ENCODE measurements around the gene SRBD1. TPM values are rescaled to one million over a fixed set of nuclear protein-coding genes. Genes with fewer than 3 reads are reported as not detected.

Gene SRBD1
- total RNA-seq, 1 donor from 2014 or later, result 7.7 TPM

GRCh38 chr2:45640576-45640975, 29.5 kb upstream of the SRBD1 start:
- intact Hi-C loops (cut with DNase I), result no loop called here
- DNase-seq (ENCODE audit: missing footprints), result no peak
- ATAC-seq, result no peak

- intact Hi-C loops (cut with DNase I), result no loop called here
- ATAC-seq, result no peak
These were observed 26.4 kb upstream of the SRBD1 start for GRCh38 chr2:45637440-45637839.

GRCh38 chr2:45636008-45636407, 24.9 kb upstream of the SRBD1 start:
- intact Hi-C loops (cut with DNase I), result no loop called here
- ATAC-seq (no peak), DNase-seq (ENCODE audit: missing footprints) (no peak)

More at GRCh38 chr2:45637440-45637839, 26.4 kb upstream of the SRBD1 start:
- DNase-seq (ENCODE audit: missing footprints), result no peak

DNA sequence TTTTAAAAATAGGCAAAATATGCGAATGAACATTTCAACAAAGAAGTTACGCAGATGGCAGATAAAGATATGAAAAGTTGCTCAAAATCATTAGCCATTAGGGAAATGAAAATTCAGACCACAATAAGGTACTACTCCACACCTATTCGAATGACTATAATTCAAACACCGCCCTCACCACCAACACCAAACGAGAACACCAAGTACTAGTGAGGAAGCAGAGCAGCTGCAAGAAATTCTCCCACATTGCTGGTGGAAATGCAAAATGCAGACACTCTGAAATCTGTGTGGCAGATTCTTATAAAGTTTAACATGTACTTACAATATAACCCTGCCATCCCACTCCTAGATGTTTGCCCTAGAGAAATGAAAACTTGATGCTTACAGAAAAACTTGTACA, 23.2 kb upstream of the SRBD1 start:
- DNase-seq (ENCODE audit: missing footprints), result no peak
- no peak for ATAC-seq
- intact Hi-C loops (cut with DNase I), result no loop called here

GRCh38 chr2:45631955-45632354, 20.9 kb upstream of the SRBD1 start:
- intact Hi-C loops (cut with DNase I), result no loop called here
- DNase-seq (ENCODE audit: missing footprints) (no peak), ATAC-seq (no peak)

GRCh38 chr2:45631319-45631718, 20.3 kb upstream of the SRBD1 start:
- DNase-seq (ENCODE audit: missing footprints) (no peak), ATAC-seq (no peak)
- intact Hi-C loops (cut with DNase I), result no loop called here

DNA sequence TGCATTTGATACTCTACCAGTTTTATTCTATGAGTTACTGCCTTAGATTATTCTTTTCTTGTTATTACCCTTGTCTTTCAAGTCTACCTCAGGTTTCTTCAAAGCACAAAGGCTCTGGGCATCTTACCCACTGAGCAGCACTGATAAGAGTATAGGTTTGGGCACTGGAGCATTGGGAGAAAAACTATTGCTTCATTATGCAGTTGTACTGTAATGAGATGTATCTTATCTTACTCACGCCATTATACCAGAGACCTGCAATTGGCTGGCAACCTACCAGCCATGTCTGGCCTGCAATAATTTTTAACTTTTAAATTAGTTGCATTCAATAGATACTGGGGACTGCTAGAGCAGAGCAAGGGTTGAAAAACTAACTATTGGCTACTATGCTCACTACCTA, 18.9 kb upstream of the SRBD1 start:
- DNase-seq (ENCODE audit: missing footprints), result no peak
- ATAC-seq, result no peak
- intact Hi-C loops (cut with DNase I), result no loop called here

GRCh38 chr2:45627911-45628310, 16.8 kb upstream of the SRBD1 start:
- no peak for ATAC-seq
- intact Hi-C loops (cut with DNase I), result no loop called here
- no peak for DNase-seq (ENCODE audit: missing footprints)

DNA sequence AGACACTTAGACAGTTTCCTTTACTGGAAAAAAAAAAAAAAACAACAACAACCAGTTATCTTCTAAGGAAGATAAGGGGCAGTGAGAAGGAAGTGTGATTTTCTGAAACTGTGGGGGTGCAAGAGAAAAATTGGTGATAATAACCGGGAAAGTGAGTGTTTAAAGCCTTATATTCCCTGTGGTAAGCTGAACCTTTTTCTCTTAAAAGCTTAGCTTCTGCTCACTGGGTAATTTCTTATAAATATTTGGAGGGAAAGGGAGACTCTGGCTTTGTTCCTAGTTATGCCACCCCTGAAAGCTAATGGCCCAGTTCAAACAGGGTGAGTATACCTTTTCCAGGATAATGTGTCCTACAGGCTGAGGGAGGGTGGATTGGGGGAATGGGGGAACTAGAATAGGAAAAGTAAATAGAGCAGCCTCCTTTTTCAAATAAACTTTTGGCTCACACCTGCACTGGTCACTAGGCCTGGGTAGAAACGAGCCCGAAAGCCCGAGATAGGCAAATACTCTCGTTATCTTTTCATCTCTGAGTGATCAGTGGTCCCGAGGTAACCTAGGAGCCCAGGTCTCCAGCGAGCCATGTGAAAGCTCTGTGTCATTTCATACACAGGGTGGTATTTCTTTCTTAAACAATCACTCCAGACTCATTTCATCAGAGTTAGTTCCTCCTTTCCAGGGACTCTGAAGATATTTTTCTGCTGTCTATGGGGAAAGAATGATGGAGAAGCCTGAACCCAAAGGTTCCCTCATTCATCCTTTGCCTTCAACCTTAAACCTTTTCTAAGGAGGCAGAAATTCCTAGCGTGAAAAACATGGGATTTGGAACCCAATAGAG, 15.5 kb upstream of the SRBD1 start:
- intact Hi-C loops (cut with DNase I), result no loop called here
- ATAC-seq (no peak), DNase-seq (ENCODE audit: missing footprints) (no peak)

- intact Hi-C loops (cut with DNase I), result no loop called here
- DNase-seq (ENCODE audit: missing footprints) (no peak), ATAC-seq (no peak)
These were observed 14.8 kb upstream of the SRBD1 start for GRCh38 chr2:45625824-45626223.

- no peak for DNase-seq (ENCODE audit: missing footprints)
- no peak for ATAC-seq
- intact Hi-C loops (cut with DNase I), result no loop called here
These were observed 12.0 kb upstream of the SRBD1 start for GRCh38 chr2:45623098-45623497.

- intact Hi-C loops (cut with DNase I), result no loop called here
- no peak for DNase-seq (ENCODE audit: missing footprints)
- no peak for ATAC-seq
These were observed 11.4 kb upstream of the SRBD1 start for GRCh38 chr2:45622336-45623075.

GRCh38 chr2:45617496-45617895, 6.4 kb upstream of the SRBD1 start:
- no peak for DNase-seq (ENCODE audit: missing footprints)
- no peak for ATAC-seq
- intact Hi-C loops (cut with DNase I), result no loop called here

GRCh38 chr2:45616658-45617411, 5.8 kb upstream of the SRBD1 start:
- ATAC-seq (no peak), DNase-seq (ENCODE audit: missing footprints) (no peak)
- intact Hi-C loops (cut with DNase I), result no loop called here

DNA sequence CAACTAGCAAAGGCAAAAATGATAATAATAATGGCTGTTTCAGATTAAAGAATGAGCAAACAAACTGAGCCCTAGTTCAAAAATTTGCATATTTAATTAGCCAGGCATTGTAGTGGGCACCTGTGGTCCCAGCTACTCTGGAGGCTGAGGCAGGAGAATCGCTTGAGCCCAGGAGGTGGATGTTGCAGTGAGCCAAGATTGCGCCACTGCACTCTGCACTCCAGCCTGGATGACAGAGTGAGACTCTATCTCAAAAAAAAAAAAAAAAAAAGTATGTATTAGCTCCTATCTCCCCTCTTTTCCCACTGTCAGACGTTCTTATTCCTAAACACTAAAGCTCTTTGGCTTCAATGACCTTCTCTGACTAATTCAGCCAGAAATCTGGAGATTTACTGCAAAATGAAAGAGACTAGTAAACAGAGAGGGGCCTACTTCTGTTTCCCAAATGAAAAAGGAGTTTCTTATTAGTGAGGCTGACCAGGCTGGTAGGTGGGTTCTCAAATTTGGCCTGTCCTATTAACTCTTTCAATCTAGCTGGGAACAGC, 3.9 kb upstream of the SRBD1 start:
- intact Hi-C loops (cut with DNase I), result no loop called here
- ATAC-seq (no peak), DNase-seq (ENCODE audit: missing footprints) (no peak)

DNA sequence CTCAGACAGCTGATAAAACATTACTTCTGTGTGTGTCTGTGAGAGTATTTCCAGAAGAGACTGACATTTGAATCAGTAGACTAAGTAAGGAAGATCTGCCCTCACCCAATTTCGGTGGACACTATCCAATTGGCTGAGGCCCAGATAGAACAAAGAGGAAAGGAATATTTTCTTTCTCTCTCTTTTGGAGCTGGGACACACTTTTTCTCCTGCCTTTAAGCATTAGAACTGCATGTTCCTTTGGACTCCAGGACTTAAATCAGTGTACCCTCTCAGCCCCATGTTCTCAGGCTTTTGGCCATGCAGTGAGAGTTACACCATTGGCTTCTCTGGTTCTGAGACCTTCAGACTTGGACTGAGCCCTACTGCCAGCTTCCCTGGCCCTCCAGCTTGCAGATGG, 3.3 kb upstream of the SRBD1 start:
- ATAC-seq (no peak), DNase-seq (ENCODE audit: missing footprints) (no peak)
- intact Hi-C loops (cut with DNase I), result no loop called here

GRCh38 chr2:45612731-45613130, 1.7 kb upstream of the SRBD1 start:
- intact Hi-C loops (cut with DNase I), result no loop called here
- DNase-seq (ENCODE audit: missing footprints) (no peak), ATAC-seq (no peak)

DNA sequence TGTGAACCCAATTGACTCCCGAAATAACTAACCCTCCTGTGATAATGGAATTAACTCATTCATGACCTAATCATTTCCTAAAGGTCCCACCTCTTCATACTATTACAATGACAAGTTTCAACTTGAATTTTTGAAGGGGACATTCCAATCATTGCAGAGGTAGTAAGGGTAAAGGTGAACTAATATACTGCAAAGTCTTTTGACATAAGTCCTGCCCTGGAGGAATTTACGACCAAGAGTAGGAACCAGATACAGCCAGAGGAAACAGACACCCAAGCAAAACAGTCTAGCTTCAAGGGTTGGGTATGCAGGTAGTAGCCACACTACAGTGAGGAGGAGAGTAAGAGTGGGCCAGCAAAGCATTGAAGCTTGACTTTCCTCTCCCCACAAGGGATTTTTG, 1.2 kb upstream of the SRBD1 start:
- ATAC-seq (no peak), DNase-seq (ENCODE audit: missing footprints) (no peak)
- intact Hi-C loops (cut with DNase I), result no loop called here

- intact Hi-C loops (cut with DNase I), result no loop called here
- ATAC-seq, result peak; percentile 69
- DNase-seq (ENCODE audit: missing footprints), result peak; percentile 54
These were observed 617 bp downstream of the SRBD1 start for GRCh38 chr2:45610281-45611019.
